HCT116 (cell line): ENCODE results near the gene MYADML2. TPM values are rescaled to one million over a fixed set of nuclear protein-coding genes. Genes with fewer than 3 reads are reported as not detected.

Source experiments
- ATAC-seq: fragments of 200-7000 bp; cut with Tn5 transposase; 2 replicates; pipeline ENCODE4 v1.9.1; 2020; ENCODE audit warnings: mild to moderate bottlenecking, moderate library complexity
- BruUV-seq: library from RNA; stranded (reverse); fragments of 400-500 nt; replicated peaks from 2 replicates; lab custom pipeline; 2021; lab: Mats Ljungman, UMichigan
- CTCF ChIA-PET: fragments of 300-600 bp; sonication (Branson Sonifier 250); formaldehyde crosslinking; loops from one replicate; lab custom pipeline; 2021; ENCODE audit warnings: antibody characterized with exemption; lab: Charles Lee
- POLR2A ChIA-PET: fragments of 300-600, 350-600 bp; sonication (Branson Sonifier 250); formaldehyde crosslinking; loops from one replicate; lab custom pipeline; 2021; ENCODE audit warnings: antibody characterized with exemption; lab: Charles Lee
- RAD21 ChIA-PET, 2 experiments: fragments of 300-600 bp; sonication (Branson Sonifier 250); formaldehyde crosslinking; loops; one replicate each; lab custom pipeline; 2023; ENCODE audit warnings: low total read pairs in 2 of 2; ENCODE audit not compliant: uncharacterized antibody in 2 of 2, unreplicated experiment in 2 of 2, low non-redundant PET in 1 of 2; lab: Charles Lee
- DNase-seq: peaks from one replicate; pipeline ENCODE4 v3.0.0-alpha.2; 2010; ENCODE audit warnings: low read depth, low spot score
- H2AFZ ChIP-seq: fragments of 200-600 bp; shearing (Covaris generic), sonication (generic); 2 replicates; pipeline ENCODE4 v1.6.1; 2017; ENCODE audit warnings: low read depth, mixed run types, mixed read lengths, antibody characterized with exemption, low read length; ENCODE audit not compliant: poor library complexity, severe bottlenecking
- H3K27ac ChIP-seq: 2 replicates; pipeline ENCODE4 v1.5.1; 2012; ENCODE audit warnings: low read depth, low read length
- H3K27me3 ChIP-seq: fragments of 200-600 bp; sonication (generic); 2 replicates; pipeline ENCODE4 v1.6.1; 2016; ENCODE audit warnings: mixed run types, low read length, mixed read lengths; ENCODE audit not compliant: insufficient read depth
- H3K36me3 ChIP-seq, 2 experiments: fragments of 200-500 bp in 1 of 2; fragments of 200-600 bp in 1 of 2; sonication (Bioruptor generic) in 1 of 2; sonication (generic) in 1 of 2; 2 replicates each; pipeline versions ENCODE4 v1.5.1 to v1.6.1; 2014 to 2016; ENCODE audit warnings: low read length in 2 of 2, inconsistent platforms in 1 of 2, mixed read lengths in 1 of 2, mixed run types in 1 of 2; ENCODE audit not compliant: insufficient read depth in 2 of 2, control insufficient read depth in 1 of 2
- H3K4me1 ChIP-seq, 2 experiments: fragments of 200-600 bp in 1 of 2; sonication (generic) in 1 of 2; 2 replicates each; pipeline versions ENCODE4 v1.5.1 to v1.6.1; 2012 to 2017; ENCODE audit warnings: low read length in 2 of 2, inconsistent platforms in 1 of 2, mild to moderate bottlenecking in 1 of 2, mixed read lengths in 1 of 2, mixed run types in 1 of 2, moderate library complexity in 1 of 2; ENCODE audit not compliant: insufficient read depth in 2 of 2, control insufficient read depth in 1 of 2
- H3K4me2 ChIP-seq: fragments of 200-600 bp; sonication (generic); 2 replicates; pipeline ENCODE4 v1.6.1; 2017; ENCODE audit warnings: mixed run types, low read length, mixed read lengths
- H3K4me3 ChIP-seq, 2 experiments: fragments of 200-600 bp in 1 of 2; sonication (generic) in 1 of 2; replicated peaks in 1 of 2; 2 replicates each; pipeline ENCODE4 v1.5.1; 2011 to 2016; ENCODE audit warnings: low read length in 2 of 2, control low read depth in 1 of 2, low read depth in 1 of 2, mild to moderate bottlenecking in 1 of 2, mixed read lengths in 1 of 2, mixed run types in 1 of 2
- H3K79me2 ChIP-seq: fragments of 200-600 bp; sonication (generic); 2 replicates; pipeline ENCODE4 v1.6.1; 2017; ENCODE audit warnings: mild to moderate bottlenecking, mixed run types, low read length, moderate library complexity, mixed read lengths; ENCODE audit not compliant: insufficient read depth
- H3K9ac ChIP-seq: fragments of 200-600 bp; sonication (generic); 2 replicates; pipeline ENCODE4 v1.6.1; 2016; ENCODE audit warnings: low read length, mixed read lengths
- H3K9me2 ChIP-seq: fragments of 200-600 bp; sonication (generic), shearing (Covaris generic); 2 replicates; pipeline ENCODE4 v1.6.1; 2017; ENCODE audit warnings: mixed run types, mild to moderate bottlenecking, moderate library complexity; ENCODE audit not compliant: insufficient read depth
- H3K9me3 ChIP-seq, 2 experiments: fragments of 200-500 bp in 1 of 2; fragments of 200-600 bp in 1 of 2; sonication (Bioruptor generic) in 1 of 2; sonication (generic) in 1 of 2; 2 replicates each; pipeline ENCODE4 v1.6.1; 2014 to 2017; ENCODE audit warnings: low read length in 2 of 2, mixed read lengths in 2 of 2, inconsistent platforms in 1 of 2, low read depth in 1 of 2, mild to moderate bottlenecking in 1 of 2, mixed run types in 1 of 2, moderate library complexity in 1 of 2; ENCODE audit not compliant: control insufficient read depth in 1 of 2, insufficient read depth in 1 of 2
- H4K20me1 ChIP-seq: fragments of 200-600 bp; sonication (generic), shearing (Covaris generic); 2 replicates; pipeline ENCODE4 v1.6.1; 2017; ENCODE audit warnings: mixed run types, mild to moderate bottlenecking, moderate library complexity; ENCODE audit not compliant: insufficient read depth
- CBX3 ChIP-seq: IDR thresholded peaks from 2 replicates; pipeline ENCODE4 v1.6.1; 2012; ENCODE audit warnings: low read depth
- CEBPB ChIP-seq: IDR thresholded peaks from 2 replicates; pipeline ENCODE4 v1.6.1; 2012; ENCODE audit warnings: low read depth
- ELF1 ChIP-seq: IDR thresholded peaks from 2 replicates; pipeline ENCODE4 v1.6.1; 2012; ENCODE audit warnings: low read depth, borderline replicate concordance
- EZH2 ChIP-seq: fragments of 200-600 bp; sonication (generic); IDR thresholded peaks from 2 replicates; pipeline ENCODE4 v1.6.1; 2017; ENCODE audit warnings: antibody characterized with exemption, mixed run types
- EZH2phosphoT487 ChIP-seq: fragments of 200-600 bp; IDR thresholded peaks from 2 replicates; pipeline ENCODE4 v1.6.1; 2018; ENCODE audit warnings: antibody characterized with exemption, borderline replicate concordance
- FOSL1 ChIP-seq: IDR thresholded peaks from 2 replicates; pipeline ENCODE4 v1.6.1; 2012; ENCODE audit warnings: low read depth
- POLR2A ChIP-seq: IDR thresholded peaks from 2 replicates; pipeline ENCODE4 v1.7.0; 2011; ENCODE audit warnings: borderline replicate concordance; ENCODE audit not compliant: insufficient read depth, insufficient read length; ENCODE audit errors: extremely low read depth
- POLR2AphosphoS5 ChIP-seq: IDR thresholded peaks from 2 replicates; pipeline ENCODE4 v1.6.1; 2011; ENCODE audit warnings: mild to moderate bottlenecking, low read depth, low read length, moderate library complexity
- RAD21 ChIP-seq: IDR thresholded peaks from 2 replicates; pipeline ENCODE4 v1.6.1; 2012; ENCODE audit warnings: low read depth, mild to moderate bottlenecking
- SP1 ChIP-seq: IDR thresholded peaks from 2 replicates; pipeline ENCODE4 v1.6.1; 2012; ENCODE audit warnings: low read depth
- SRF ChIP-seq: IDR thresholded peaks from 2 replicates; pipeline ENCODE4 v1.6.1; 2012; ENCODE audit warnings: low read depth
- TCF7L2 ChIP-seq: IDR thresholded peaks from 2 replicates; pipeline ENCODE4 v1.7.0; 2011; ENCODE audit warnings: borderline replicate concordance, inconsistent platforms; ENCODE audit not compliant: insufficient read depth, insufficient read length; ENCODE audit errors: extremely low read depth
- YY1 ChIP-seq: IDR thresholded peaks from 2 replicates; pipeline ENCODE4 v1.6.1; 2011; ENCODE audit warnings: low read length, low read depth, moderate library complexity, mild to moderate bottlenecking; ENCODE audit not compliant: insufficient replicate concordance; ENCODE audit errors: extremely low read depth
- ZFX ChIP-seq: fragments of 450-650 bp; IDR thresholded peaks from 2 replicates; pipeline ENCODE4 v1.6.1; 2017
- ZNF274 ChIP-seq: fragments of 200-500 bp; sonication (Bioruptor generic); IDR thresholded peaks from 2 replicates; pipeline ENCODE4 v1.6.1; 2014; ENCODE audit warnings: mild to moderate bottlenecking, low read depth, low read length, inconsistent platforms
- intact Hi-C: fragments of 100-400 bp; cut with micrococcal nuclease; formaldehyde crosslinking; loops from 2 replicates; pipeline ENCODE4 v1.10.0; 2022
- total RNA-seq: library from RNA; stranded (reverse); gene quantifications from one replicate; pipeline ENCODE4 v1.2.1, GENCODE V29; 2021; ENCODE audit not compliant: unreplicated experiment
- TF ChIP-seq, protein P1 (sequence below): IDR thresholded peaks from 2 replicates; pipeline ENCODE4 v1.6.1; 2012
- TF ChIP-seq, protein P2 (sequence below), 3 experiments: fragments of 200-600 bp in 1 of 3; sonication (generic) in 1 of 3; IDR thresholded peaks in 2 of 3; conservative IDR thresholded peaks in 1 of 3; 2 replicates each; pipeline ENCODE4 v1.5.1; 2012 to 2017; ENCODE audit warnings: low read depth in 2 of 3, low read length in 2 of 3, antibody characterized with exemption in 1 of 3, borderline replicate concordance in 1 of 3, control low read depth in 1 of 3, mild to moderate bottlenecking in 1 of 3, mixed read lengths in 1 of 3, mixed run types in 1 of 3, moderate library complexity in 1 of 3; ENCODE audit not compliant: insufficient read depth in 1 of 3
- TF ChIP-seq, protein P3 (sequence below): IDR thresholded peaks from 2 replicates; pipeline ENCODE4 v1.6.1; 2012; ENCODE audit warnings: low read depth
- TF ChIP-seq, protein P4 (sequence below): IDR thresholded peaks from 2 replicates; pipeline ENCODE4 v1.6.1; 2011; ENCODE audit warnings: mild to moderate bottlenecking, low read length, moderate library complexity; ENCODE audit not compliant: insufficient replicate concordance; ENCODE audit errors: extremely low read depth

MYADML2 gene
- total RNA-seq, 1 experiment from 2014 or later = not detected

DNA sequence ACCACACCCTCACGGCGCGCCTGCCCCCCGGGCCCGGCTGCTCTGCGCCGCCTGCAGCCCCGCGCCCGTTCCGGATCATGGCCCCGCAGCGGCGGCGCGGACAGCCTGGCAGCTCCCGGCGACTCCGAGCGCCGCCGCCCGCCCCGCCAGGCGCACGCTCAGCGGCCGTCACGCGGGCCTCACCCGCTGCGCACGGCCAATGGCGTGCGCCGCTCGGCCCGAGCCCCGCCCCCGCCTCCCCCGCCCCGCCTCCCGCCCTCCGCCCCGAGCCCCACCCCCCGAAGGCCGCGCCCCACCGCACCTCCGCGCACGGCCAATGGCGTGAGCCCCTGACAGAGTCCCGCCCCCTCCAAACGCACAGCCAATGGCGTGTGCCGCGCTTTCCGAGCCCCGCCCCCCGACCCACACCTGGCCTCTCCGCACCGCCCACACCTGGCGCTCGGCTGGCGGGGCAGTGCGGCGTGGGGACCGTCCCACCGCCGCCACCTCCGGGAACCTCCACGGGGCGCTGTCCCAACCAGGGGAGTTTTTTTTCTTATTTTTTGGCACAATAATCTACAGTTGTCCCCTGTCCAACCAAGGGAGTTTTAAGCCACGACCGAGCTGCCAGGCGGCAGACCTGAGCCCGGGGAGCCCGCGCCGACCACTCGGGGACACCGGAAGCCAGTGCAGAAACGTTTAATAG is 35.6 kb downstream of the MYADML2 start, which contains the start of gene PCYT2:
TSS of gene PCYT2 (minus strand) at position 123 of the 685 bp plus-strand sequence. CDS start at position 79, 44 bp downstream.
- ChIA-PET POLR2A (no interaction called here), RAD21 (no interaction called here), CTCF (interaction anchor here (0.5 to 1.2 kb wide), 3 partner anchors 15 to 112 kb away, joined by 3 to 5 read pairs (median 4); partner anchors contain the start of genes CENPX and LRRC45)
- Histone ChIP-seq H3K9me2 (no peaks in the 10 kb centered on the region), H3K4me3 (peak within 1 kb of the TSS; percentile 85 to 94), H3K27me3 (no peaks in the 10 kb centered on the region), H2AFZ (no peak within 1 kb of the TSS), H3K36me3 (peaks cover 21 to 42% of the 10 kb centered on the region in 2 experiments), H3K4me2 (peak within 1 kb of the TSS; percentile 98), H3K27ac (peak within 1 kb of the TSS; percentile 72), H3K9ac (peak within 1 kb of the TSS; percentile 81), H4K20me1 (no peaks in the 10 kb centered on the region), H3K9me3 (no peaks in the 10 kb centered on the region), H3K4me1 (peaks cover 34 to 47% of the 10 kb centered on the region in 2 experiments), H3K79me2 (peaks cover 27% of the 10 kb centered on the region)
- BruUV-seq = no TSS peak
- DNase-seq = peak; percentile 90
- intact Hi-C loops = loop anchor here (1.0 to 5.0 kb wide), 2 partner anchors 20 to 111 kb away; partner anchors contain the start of genes ALYREF, ANAPC11, CENPX and LRRC45
- peak; percentile 88 for ATAC-seq
- TF ChIP-seq EZH2 = no peak
- TF ChIP-seq SRF = no peak
- TF ChIP-seq, protein P1, sequence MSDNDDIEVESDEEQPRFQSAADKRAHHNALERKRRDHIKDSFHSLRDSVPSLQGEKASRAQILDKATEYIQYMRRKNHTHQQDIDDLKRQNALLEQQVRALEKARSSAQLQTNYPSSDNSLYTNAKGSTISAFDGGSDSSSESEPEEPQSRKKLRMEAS = 0 out of 2 replicates have a peak, but pooled peaks have one; percentile 67
- TF ChIP-seq SP1 = no peak; the same call in 1 of the 2 replicates
- TF ChIP-seq POLR2AphosphoS5 = peak; percentile 72
- TF ChIP-seq, protein P2, sequence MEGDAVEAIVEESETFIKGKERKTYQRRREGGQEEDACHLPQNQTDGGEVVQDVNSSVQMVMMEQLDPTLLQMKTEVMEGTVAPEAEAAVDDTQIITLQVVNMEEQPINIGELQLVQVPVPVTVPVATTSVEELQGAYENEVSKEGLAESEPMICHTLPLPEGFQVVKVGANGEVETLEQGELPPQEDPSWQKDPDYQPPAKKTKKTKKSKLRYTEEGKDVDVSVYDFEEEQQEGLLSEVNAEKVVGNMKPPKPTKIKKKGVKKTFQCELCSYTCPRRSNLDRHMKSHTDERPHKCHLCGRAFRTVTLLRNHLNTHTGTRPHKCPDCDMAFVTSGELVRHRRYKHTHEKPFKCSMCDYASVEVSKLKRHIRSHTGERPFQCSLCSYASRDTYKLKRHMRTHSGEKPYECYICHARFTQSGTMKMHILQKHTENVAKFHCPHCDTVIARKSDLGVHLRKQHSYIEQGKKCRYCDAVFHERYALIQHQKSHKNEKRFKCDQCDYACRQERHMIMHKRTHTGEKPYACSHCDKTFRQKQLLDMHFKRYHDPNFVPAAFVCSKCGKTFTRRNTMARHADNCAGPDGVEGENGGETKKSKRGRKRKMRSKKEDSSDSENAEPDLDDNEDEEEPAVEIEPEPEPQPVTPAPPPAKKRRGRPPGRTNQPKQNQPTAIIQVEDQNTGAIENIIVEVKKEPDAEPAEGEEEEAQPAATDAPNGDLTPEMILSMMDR (IDR thresholded peaks at IDR 0.05 in 2 of 3, conservative IDR thresholded peaks at IDR 0.05 in 1 of 3; ENCODE audit: borderline replicate concordance in 1 of 3, insufficient read depth in 1 of 3, low read depth in 2 of 3, low read length in 2 of 3) = peak in 2 of 3 experiments; percentile 39 to 51; a peak in 4 of 6 replicates
- TF ChIP-seq ZNF274 = no peak
- TF ChIP-seq, protein P3, sequence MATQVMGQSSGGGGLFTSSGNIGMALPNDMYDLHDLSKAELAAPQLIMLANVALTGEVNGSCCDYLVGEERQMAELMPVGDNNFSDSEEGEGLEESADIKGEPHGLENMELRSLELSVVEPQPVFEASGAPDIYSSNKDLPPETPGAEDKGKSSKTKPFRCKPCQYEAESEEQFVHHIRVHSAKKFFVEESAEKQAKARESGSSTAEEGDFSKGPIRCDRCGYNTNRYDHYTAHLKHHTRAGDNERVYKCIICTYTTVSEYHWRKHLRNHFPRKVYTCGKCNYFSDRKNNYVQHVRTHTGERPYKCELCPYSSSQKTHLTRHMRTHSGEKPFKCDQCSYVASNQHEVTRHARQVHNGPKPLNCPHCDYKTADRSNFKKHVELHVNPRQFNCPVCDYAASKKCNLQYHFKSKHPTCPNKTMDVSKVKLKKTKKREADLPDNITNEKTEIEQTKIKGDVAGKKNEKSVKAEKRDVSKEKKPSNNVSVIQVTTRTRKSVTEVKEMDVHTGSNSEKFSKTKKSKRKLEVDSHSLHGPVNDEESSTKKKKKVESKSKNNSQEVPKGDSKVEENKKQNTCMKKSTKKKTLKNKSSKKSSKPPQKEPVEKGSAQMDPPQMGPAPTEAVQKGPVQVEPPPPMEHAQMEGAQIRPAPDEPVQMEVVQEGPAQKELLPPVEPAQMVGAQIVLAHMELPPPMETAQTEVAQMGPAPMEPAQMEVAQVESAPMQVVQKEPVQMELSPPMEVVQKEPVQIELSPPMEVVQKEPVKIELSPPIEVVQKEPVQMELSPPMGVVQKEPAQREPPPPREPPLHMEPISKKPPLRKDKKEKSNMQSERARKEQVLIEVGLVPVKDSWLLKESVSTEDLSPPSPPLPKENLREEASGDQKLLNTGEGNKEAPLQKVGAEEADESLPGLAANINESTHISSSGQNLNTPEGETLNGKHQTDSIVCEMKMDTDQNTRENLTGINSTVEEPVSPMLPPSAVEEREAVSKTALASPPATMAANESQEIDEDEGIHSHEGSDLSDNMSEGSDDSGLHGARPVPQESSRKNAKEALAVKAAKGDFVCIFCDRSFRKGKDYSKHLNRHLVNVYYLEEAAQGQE = no peak
- TF ChIP-seq CBX3 = no peak
- TF ChIP-seq RAD21 = no peak
- no peak for TF ChIP-seq EZH2phosphoT487
- TF ChIP-seq YY1 = no peak
- TF ChIP-seq, protein P4, sequence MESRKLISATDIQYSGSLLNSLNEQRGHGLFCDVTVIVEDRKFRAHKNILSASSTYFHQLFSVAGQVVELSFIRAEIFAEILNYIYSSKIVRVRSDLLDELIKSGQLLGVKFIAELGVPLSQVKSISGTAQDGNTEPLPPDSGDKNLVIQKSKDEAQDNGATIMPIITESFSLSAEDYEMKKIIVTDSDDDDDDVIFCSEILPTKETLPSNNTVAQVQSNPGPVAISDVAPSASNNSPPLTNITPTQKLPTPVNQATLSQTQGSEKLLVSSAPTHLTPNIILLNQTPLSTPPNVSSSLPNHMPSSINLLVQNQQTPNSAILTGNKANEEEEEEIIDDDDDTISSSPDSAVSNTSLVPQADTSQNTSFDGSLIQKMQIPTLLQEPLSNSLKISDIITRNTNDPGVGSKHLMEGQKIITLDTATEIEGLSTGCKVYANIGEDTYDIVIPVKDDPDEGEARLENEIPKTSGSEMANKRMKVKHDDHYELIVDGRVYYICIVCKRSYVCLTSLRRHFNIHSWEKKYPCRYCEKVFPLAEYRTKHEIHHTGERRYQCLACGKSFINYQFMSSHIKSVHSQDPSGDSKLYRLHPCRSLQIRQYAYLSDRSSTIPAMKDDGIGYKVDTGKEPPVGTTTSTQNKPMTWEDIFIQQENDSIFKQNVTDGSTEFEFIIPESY = no peak
- TF ChIP-seq CEBPB = no peak
- no peak for TF ChIP-seq FOSL1
- TF ChIP-seq POLR2A = no peak
- peak; percentile 4; the same call in 1 of the 2 replicates for TF ChIP-seq ZFX
- TF ChIP-seq ELF1 = no peak
- TF ChIP-seq TCF7L2 = no peak
